Liver (tissue), 3 donors: ENCODE results near the gene SCRN2.

ENCODE experiments used
- FOXA1 ChIP-seq: IDR thresholded peaks from 2 replicates; pipeline ENCODE4 v1.6.1; 2016; ENCODE audit warnings: antibody characterized with exemption
- NR2F2 ChIP-seq: IDR thresholded peaks from 2 replicates; pipeline ENCODE4 v1.6.1; 2016; ENCODE audit warnings: antibody characterized with exemption
- TF ChIP-seq, protein P1 (sequence below): IDR thresholded peaks from 2 replicates; pipeline ENCODE4 v1.6.1; 2016; ENCODE audit warnings: antibody characterized with exemption, mild to moderate bottlenecking
- TF ChIP-seq, protein P2 (sequence below): fragments of 150-350 bp; IDR thresholded peaks from 2 replicates; pipeline ENCODE4 v1.5.1; 2017; ENCODE audit warnings: improper control_type of control experiment, low read depth, low read length; ENCODE audit not compliant: missing input control
- donor health status: healthy.
- donor health status: healthy.

DNA sequence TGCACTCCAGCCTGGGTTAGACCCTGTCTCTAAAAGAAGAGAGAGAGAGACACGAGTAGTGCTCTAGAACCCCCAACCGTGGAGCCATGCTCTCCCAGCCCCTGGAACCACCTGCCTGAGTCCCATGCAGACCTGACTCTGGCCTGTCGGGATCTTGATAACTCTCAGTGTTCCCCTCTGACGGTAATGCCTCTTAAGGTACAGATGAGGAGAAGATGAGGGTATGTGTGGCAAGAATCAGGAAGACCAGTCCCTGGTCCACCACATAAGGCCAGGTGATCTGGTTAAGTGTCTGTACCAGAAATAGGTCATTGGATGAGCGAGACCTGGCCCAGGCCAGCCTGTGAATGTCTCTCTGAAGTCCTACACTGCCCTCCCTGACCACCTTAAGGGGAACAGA, 37.9 kb downstream of the SCRN2 start:
- TF ChIP-seq, protein P1, sequence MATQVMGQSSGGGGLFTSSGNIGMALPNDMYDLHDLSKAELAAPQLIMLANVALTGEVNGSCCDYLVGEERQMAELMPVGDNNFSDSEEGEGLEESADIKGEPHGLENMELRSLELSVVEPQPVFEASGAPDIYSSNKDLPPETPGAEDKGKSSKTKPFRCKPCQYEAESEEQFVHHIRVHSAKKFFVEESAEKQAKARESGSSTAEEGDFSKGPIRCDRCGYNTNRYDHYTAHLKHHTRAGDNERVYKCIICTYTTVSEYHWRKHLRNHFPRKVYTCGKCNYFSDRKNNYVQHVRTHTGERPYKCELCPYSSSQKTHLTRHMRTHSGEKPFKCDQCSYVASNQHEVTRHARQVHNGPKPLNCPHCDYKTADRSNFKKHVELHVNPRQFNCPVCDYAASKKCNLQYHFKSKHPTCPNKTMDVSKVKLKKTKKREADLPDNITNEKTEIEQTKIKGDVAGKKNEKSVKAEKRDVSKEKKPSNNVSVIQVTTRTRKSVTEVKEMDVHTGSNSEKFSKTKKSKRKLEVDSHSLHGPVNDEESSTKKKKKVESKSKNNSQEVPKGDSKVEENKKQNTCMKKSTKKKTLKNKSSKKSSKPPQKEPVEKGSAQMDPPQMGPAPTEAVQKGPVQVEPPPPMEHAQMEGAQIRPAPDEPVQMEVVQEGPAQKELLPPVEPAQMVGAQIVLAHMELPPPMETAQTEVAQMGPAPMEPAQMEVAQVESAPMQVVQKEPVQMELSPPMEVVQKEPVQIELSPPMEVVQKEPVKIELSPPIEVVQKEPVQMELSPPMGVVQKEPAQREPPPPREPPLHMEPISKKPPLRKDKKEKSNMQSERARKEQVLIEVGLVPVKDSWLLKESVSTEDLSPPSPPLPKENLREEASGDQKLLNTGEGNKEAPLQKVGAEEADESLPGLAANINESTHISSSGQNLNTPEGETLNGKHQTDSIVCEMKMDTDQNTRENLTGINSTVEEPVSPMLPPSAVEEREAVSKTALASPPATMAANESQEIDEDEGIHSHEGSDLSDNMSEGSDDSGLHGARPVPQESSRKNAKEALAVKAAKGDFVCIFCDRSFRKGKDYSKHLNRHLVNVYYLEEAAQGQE, result no peak
- TF ChIP-seq, protein P2, sequence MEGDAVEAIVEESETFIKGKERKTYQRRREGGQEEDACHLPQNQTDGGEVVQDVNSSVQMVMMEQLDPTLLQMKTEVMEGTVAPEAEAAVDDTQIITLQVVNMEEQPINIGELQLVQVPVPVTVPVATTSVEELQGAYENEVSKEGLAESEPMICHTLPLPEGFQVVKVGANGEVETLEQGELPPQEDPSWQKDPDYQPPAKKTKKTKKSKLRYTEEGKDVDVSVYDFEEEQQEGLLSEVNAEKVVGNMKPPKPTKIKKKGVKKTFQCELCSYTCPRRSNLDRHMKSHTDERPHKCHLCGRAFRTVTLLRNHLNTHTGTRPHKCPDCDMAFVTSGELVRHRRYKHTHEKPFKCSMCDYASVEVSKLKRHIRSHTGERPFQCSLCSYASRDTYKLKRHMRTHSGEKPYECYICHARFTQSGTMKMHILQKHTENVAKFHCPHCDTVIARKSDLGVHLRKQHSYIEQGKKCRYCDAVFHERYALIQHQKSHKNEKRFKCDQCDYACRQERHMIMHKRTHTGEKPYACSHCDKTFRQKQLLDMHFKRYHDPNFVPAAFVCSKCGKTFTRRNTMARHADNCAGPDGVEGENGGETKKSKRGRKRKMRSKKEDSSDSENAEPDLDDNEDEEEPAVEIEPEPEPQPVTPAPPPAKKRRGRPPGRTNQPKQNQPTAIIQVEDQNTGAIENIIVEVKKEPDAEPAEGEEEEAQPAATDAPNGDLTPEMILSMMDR, result no peak
- no peak for TF ChIP-seq NR2F2
- no peak for TF ChIP-seq FOXA1
